HUES48 (cell line): ENCODE results near the gene EPS8L3.
"Not testable (repeated sequence)": the region's sequence is repeated elsewhere in the genome, so short reads cannot be mapped to it uniquely, and the experiment has no call there.

Experiments used
- H3K27ac ChIP-seq: one replicate; pipeline ENCODE4 v1.7.0; 2013; ENCODE audit warnings: low read depth, low read length, inconsistent platforms
- H3K27me3 ChIP-seq: 2 replicates; pipeline ENCODE4 v1.6.1; 2013; ENCODE audit warnings: mild to moderate bottlenecking, low read length; ENCODE audit not compliant: control insufficient read depth, insufficient read depth
- H3K36me3 ChIP-seq: 2 replicates; pipeline ENCODE4 v1.6.1; 2013; ENCODE audit warnings: low read length; ENCODE audit not compliant: control insufficient read depth, insufficient read depth
- H3K4me1 ChIP-seq: 2 replicates; pipeline ENCODE4 v1.6.1; 2013; ENCODE audit warnings: mild to moderate bottlenecking, low read length; ENCODE audit not compliant: control insufficient read depth, insufficient read depth
- H3K4me3 ChIP-seq: 2 replicates; pipeline ENCODE4 v1.5.1; 2013; ENCODE audit warnings: mild to moderate bottlenecking, low read depth, low read length
- H3K9ac ChIP-seq: 2 replicates; pipeline ENCODE4 v1.6.1; 2013; ENCODE audit warnings: mild to moderate bottlenecking, low read depth, low read length, moderate library complexity
- H3K9me3 ChIP-seq: 2 replicates; pipeline ENCODE4 v1.6.1; 2013; ENCODE audit warnings: low read length; ENCODE audit not compliant: control insufficient read depth, insufficient read depth

Gene EPS8L3

DNA sequence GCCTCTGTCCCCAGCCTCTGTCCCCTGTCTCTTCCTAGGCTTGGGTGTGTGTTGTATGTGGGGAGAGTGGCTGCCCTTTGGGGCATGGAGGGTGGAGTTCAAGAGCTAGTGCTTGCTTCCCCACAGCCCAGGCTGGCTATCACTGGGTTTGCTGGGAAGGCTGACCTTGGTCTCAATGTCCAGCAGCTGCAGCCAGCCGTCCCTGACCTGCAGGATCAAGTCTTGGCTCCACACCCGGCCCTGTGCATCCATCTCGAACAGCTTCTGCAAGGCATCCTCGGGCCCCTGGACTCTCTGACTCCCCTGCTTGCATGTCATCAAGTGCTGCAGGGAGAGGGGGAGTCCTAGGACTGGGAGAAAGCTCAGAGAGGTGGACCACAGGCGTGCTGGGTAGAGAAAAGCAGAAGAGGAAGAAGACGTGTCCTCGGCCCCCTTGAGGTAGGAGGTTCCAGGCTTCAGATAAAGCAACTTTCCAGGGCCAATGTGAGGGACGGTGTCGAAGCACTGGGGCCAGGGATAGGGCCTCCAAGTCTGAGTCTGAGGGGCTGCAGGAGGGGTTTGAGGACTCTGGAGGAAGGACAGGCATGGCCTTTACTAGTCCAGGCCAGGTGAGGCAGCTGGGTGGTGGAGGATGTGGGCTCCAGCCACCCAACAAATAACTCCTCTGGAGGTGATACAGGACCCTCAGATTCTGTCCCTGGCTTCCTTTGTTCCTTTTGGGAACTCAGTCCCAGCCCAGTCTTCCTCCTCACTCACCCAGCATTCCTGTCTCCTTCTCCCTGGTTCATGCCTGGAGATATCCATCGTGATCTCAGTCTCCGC is 4.0 kb downstream of the EPS8L3 start:
- Histone ChIP-seq H3K27me3 (no peaks in the 10 kb centered on the region), H3K9ac (no peak overlapping the region)

DNA sequence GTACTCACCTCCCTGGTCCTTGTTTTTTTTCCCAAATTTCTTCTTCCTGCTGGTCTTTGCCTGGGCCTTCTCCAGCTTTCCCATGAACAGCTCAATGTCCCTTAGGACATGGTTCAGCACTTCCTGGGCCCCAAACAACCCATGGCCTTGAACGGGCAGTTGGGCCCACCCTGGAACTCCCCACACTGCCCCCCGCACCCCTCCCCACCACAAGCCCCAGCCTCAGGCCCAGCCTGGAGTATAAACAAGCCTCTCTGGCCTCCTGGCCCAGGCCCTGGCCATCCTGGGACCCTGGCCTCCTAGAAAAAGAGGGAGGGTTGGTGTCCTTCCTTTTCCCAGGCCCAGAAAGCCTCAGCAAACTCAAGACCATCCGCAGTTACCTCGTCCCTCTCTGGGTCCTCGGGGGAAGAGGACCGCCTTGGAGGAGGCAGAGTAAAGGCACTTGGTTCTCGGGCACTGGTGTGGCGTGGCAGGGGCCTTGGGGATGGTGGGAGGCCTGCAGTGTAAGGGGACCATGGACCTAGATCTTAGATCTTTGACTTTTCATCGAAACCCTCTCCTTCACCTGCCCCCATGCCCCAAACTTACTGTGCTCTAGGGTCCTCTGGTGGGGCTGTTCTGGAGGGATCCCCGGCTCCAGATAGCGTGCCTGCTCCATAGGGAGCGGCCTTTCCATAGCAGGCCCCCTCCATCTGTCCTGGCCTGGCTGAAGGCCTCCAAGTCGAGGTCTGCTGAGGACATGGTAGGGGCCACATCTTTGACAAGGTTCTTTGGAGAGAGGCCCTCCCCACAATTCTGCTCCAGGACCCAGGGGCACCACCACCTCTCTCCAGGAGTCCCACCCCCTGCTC is 5.6 kb downstream of the EPS8L3 start:
- no peaks in the 10 kb centered on the region for H3K36me3 ChIP-seq
- no peak overlapping the region for H3K27ac ChIP-seq
- no peak overlapping the region for H3K9ac ChIP-seq
- no peak overlapping the region for H3K4me3 ChIP-seq
- no peaks in the 10 kb centered on the region for H3K27me3 ChIP-seq
- no peaks in the 10 kb centered on the region for H3K4me1 ChIP-seq
- H3K9me3 ChIP-seq: no peaks in the 10 kb centered on the region

More for the DNA sequence above, 4.0 kb downstream of the EPS8L3 start:
- Histone ChIP-seq H3K4me1 (no peaks in the 10 kb centered on the region), H3K36me3 (no peaks in the 10 kb centered on the region), H3K9me3 (no peaks in the 10 kb centered on the region), H3K4me3 (no peak overlapping the region), H3K27ac (no peak overlapping the region)

DNA sequence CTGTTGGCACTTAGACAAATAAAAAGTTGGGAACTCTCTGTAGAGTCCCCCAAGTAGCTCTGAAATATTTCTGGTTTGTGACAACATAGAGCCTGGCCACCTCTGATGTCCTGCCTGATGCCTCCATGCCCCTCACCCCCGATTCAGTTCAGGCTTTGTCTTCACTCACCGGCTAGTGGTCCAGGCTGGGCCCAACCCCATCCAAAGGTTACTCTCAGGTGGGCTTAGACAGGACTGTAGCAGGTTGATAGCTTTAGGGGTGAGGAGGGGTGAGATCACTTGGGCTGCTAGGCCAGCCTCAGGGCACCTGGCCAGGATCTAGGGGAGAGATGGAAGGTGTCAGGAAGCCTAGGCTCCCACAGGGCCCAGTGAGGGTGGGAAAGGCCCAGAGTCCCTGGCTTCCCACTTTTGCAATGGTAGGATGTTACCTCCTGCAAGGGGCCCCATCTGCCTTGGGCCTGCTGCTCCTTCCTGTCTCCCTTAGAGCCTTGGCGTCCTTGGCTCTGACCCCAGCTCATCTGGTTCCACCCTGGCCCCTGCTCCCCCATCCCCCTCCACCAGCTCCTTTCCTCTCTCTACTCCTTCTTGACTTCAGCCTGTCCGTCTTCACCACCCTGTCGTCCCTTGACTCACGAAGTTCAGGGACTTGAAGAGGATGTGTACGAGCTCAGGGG is 6.7 kb downstream of the EPS8L3 start:
- no peaks in the 10 kb centered on the region for H3K9me3 ChIP-seq
- H3K27ac ChIP-seq: no peak overlapping the region
- no peaks in the 10 kb centered on the region for H3K27me3 ChIP-seq
- H3K4me1 ChIP-seq: no peaks in the 10 kb centered on the region
- no peak overlapping the region for H3K4me3 ChIP-seq
- H3K9ac ChIP-seq: no peak overlapping the region
- H3K36me3 ChIP-seq: no peaks in the 10 kb centered on the region

DNA sequence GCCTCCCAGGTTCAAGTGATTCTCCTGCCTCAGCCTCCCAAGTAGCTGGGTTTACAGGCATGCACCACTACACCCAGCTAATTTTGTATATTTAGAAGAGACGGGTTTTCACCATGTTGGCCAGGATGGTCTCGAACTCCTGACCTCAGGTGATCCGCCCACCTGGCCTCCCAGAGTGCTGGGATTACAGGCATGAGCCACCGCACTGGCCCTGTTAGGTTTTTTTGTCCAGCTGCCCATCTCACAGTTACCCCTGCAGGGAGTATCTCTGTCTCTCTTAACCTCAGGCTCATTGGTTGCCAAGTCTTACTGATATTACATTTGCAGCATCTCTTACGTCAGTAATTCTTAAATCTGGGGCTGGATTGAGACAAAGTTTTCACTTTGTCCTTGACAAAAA is 7.4 kb downstream of the EPS8L3 start:
- not testable (repeated sequence) for H3K9me3 ChIP-seq, H3K27ac ChIP-seq, H3K36me3 ChIP-seq, H3K27me3 ChIP-seq, H3K4me3 ChIP-seq, H3K9ac ChIP-seq, H3K4me1 ChIP-seq

DNA sequence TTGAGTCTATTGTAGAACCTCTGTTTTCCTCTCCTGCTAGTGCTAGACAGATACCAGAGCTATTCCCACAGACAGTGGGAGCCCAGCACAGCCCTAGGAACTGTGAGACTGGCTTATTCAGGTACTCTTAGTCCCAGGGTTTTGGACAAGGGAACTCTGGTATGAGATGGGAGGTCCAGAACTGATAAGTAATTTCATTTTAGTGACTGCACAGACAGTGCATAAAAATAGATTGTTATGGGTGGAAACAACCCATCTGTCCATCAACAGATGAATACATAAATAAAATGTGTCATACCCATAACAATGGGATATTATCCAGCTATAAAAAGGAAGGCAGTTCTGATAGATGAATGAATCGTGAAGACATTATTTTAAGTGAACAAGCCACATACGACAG is 9.0 kb downstream of the EPS8L3 start:
- no peak overlapping the region for H3K4me3 ChIP-seq
- H3K9me3 ChIP-seq: no peaks in the 10 kb centered on the region; the same call in 1 of the 2 replicates
- no peak overlapping the region for H3K27ac ChIP-seq
- no peak overlapping the region for H3K9ac ChIP-seq
- no peaks in the 10 kb centered on the region for H3K4me1 ChIP-seq
- H3K36me3 ChIP-seq: no peaks in the 10 kb centered on the region
- no peaks in the 10 kb centered on the region for H3K27me3 ChIP-seq

DNA sequence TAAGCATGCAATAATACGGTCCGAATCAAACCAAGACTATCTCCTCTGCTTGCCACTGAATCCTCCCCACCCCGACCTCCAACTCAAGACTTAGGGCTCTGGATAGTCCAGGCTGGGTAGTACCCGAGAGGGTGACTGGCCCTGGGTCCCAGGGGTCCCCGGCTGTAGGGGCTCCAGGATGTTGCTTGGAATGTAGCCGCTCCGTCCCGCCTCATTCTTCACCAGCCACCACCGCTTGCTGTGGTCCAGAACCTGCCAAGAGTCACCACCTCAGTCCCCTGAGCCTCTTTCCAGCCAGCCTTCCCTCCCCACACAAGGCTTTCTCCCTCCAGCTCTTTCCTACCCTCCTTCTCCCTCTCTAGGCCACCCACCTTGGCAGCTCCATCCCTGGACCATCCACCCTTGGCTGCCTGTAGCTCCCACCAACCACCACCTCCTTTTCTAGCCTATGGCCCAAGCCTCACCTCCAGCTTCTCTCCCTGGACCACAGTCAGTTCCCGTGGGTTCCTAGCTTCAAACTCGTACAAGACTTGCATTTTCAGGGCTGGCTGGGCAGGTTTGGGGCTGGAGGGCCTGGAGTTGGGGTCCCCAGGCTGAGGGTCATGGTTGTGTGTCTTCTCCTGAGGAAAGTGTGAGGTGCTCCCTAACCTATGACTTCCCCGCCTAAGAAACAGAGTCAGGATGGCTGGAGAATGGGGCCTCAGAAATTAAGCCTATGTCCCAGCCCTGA is 12.0 kb downstream of the EPS8L3 start:
- no peak overlapping the region for H3K27ac ChIP-seq

DNA sequence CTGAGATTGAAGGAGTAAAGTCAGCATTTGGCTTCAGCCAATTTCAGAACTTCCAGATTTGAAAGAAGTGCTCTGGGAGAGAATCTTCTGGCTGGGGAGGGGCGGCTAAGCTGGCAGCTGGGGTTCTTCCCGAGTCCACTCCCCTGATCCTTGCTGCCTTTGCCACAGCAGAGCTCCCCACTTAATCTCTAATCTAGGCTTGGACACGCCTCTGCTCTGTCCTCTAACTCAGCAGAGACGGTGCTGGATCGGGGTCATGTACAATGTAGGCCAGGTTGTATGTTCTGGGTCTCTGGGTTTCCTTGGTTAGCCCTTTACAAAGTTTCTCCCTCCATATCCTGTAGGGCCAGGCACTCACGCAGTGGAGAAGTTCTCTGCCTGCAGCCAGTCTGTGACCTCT is 12.8 kb downstream of the EPS8L3 start:
- Histone ChIP-seq H3K4me3 (no peak overlapping the region), H3K27ac (no peak overlapping the region), H3K9ac (no peak overlapping the region), H3K36me3 (no peaks in the 10 kb centered on the region), H3K4me1 (no peaks in the 10 kb centered on the region), H3K27me3 (no peaks in the 10 kb centered on the region), H3K9me3 (peaks cover 4% of the 10 kb centered on the region)

More for the DNA sequence above, 12.0 kb downstream of the EPS8L3 start:
- Histone ChIP-seq H3K9ac (no peak overlapping the region), H3K9me3 (peaks cover 4% of the 10 kb centered on the region), H3K4me1 (no peaks in the 10 kb centered on the region), H3K27me3 (no peaks in the 10 kb centered on the region), H3K4me3 (no peak overlapping the region), H3K36me3 (no peaks in the 10 kb centered on the region)

DNA sequence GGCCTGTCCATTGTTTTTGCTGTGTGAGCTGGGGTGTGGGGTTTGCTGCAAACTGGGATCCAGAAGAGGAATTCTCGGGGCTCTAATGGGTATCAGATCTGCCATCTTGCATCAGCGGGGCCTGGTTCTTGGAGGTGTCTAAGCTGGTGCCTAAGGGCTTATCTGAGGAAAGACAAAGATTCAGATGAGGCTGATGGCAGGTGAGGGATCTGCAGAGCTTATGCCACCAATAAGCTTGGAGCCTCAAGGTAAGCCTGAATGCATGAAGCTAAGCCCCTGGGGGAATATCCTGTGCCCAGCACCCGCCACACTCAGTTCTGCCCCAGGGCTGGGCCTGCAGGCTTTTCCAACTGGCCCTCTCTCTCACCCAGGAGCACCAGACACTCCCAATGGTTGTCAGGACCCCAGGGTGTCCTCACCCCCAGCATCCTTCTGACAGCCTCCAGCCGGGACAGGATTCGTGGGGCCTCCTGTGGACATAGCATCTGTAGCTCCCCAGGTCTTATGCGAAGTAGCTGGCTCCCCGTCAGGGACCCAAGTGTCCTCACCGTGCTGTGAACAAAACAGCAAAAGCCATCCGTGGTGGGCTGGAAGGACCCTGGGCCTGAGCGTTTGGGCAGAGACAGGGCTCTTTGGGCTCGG is 13.4 kb downstream of the EPS8L3 start:
- Histone ChIP-seq H3K4me1 (no peaks in the 10 kb centered on the region), H3K36me3 (no peaks in the 10 kb centered on the region), H3K9ac (no peak overlapping the region), H3K27ac (no peak overlapping the region), H3K9me3 (peaks cover 4% of the 10 kb centered on the region), H3K27me3 (no peaks in the 10 kb centered on the region), H3K4me3 (no peak overlapping the region)

DNA sequence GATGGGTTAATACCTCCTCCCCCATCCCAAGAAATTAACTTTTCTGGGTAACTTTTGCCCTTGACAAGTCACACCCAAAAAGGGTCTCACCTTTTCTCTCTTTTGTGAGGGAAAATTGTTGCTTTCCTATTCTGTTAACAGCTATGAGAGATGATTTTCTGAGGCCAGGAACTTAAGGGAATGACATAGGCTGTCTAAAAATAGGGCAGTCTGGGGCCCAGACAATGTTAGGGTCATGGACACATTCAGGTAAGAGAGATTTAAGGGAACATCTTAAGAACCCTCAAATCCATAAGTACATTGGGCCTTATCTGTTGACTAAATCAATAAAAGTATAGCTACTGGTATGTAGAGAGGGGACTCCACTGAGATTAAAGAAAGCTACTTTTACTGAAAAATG is 14.5 kb downstream of the EPS8L3 start:
- no peaks in the 10 kb centered on the region for H3K27me3 ChIP-seq
- no peak overlapping the region for H3K27ac ChIP-seq
- no peaks in the 10 kb centered on the region for H3K4me1 ChIP-seq
- H3K36me3 ChIP-seq: no peaks in the 10 kb centered on the region
- peaks cover 4% of the 10 kb centered on the region for H3K9me3 ChIP-seq
- H3K9ac ChIP-seq: no peak overlapping the region
- H3K4me3 ChIP-seq: no peak overlapping the region

DNA sequence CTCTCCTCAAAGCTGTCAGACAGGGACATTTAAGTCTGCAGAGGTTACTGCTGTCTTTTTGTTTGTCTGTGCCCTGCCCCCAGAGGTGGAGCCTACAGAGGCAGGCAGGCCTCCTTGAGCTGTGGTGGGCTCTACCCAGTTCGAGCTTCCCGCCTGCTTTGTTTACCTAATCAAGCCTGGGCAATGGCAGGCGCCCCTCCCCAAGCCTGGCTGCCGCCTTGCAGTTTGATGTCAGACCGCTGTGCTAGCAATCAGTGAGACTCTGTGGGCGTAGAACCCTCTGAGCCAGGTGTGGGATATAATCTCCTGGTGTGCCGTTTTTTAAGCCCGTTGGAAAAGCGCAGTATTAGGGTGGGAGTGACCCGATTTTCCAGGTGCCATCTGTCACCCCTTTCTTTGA is 15.4 kb downstream of the EPS8L3 start:
- H3K9ac ChIP-seq, H3K4me1 ChIP-seq, H3K4me3 ChIP-seq, H3K9me3 ChIP-seq, H3K36me3 ChIP-seq, H3K27ac ChIP-seq, H3K27me3 ChIP-seq: not testable (repeated sequence)
